Erythroblast (primary cell): Measurements from ENCODE around the gene RPS26.

Experiments used
- GATA1 ChIP-seq: IDR thresholded peaks from 2 replicates; pipeline ENCODE4 v1.6.1; 2011; ENCODE audit warnings: low read depth, mild to moderate bottlenecking, control low read depth, low read length, moderate library complexity
- POLR2A ChIP-seq: IDR thresholded peaks from 2 replicates; pipeline ENCODE4 v1.6.1; 2011; ENCODE audit warnings: mild to moderate bottlenecking, low read length

- no peak for TF ChIP-seq POLR2A
- no peak for TF ChIP-seq GATA1
These were observed 43.3 kb downstream of the RPS26 start for GRCh38 chr12:56084958-56085543.
